PFSK-1 (cell line): Measurements from ENCODE around the gene ATP6V0B.

ENCODE experiments used
- POLR2AphosphoS5 ChIP-seq: IDR thresholded peaks from 2 replicates; pipeline ENCODE4 v1.6.1; 2012; ENCODE audit warnings: low read depth, mild to moderate bottlenecking, control low read depth, low read length, moderate library complexity
- TAF1 ChIP-seq: IDR thresholded peaks from 2 replicates; pipeline ENCODE4 v1.6.1; 2012; ENCODE audit warnings: low read length, control low read depth, borderline replicate concordance; ENCODE audit not compliant: insufficient read depth

GRCh38 chr1:43981636-43982035, 6.9 kb downstream of the ATP6V0B start:
- TF ChIP-seq POLR2AphosphoS5 (no peak), TAF1 (no peak)
